Gastroesophageal sphincter (tissue), 4 donors: ENCODE data around the gene RXFP2. TPM values are rescaled to one million over a fixed set of nuclear protein-coding genes. Genes with fewer than 3 reads are reported as not detected.

ENCODE experiments used
- ATAC-seq: fragments of 150-250 bp; one replicate; pipeline ENCODE4 v1.9.1; 2016; ENCODE audit warnings: mild to moderate bottlenecking, moderate library complexity
- H3K27ac ChIP-seq, 4 donors: fragments of 200-600 bp; sonication (generic) in 3 of 4; 1 replicate in 3 of 4; 2 replicates in 1 of 4; pipeline ENCODE4 v1.5.1; 2016 to 2019
- H3K27me3 ChIP-seq: fragments of 200-600 bp; sonication (generic); one replicate; pipeline ENCODE4 v1.5.1; 2019
- H3K36me3 ChIP-seq, 2 donors: fragments of 200-600 bp; sonication (generic); one replicate each; pipeline ENCODE4 v1.5.1; 2019; ENCODE audit warnings: control low read depth in 1 of 2
- H3K4me1 ChIP-seq, 3 donors: fragments of 200-600 bp; sonication (generic); 1 replicate in 2 of 3; 2 replicates in 1 of 3; pipeline ENCODE4 v1.5.1; 2016 to 2019; ENCODE audit warnings: control low read depth in 2 of 3
- H3K4me3 ChIP-seq, 2 donors: fragments of 200-600 bp; sonication (generic); one replicate each; pipeline ENCODE4 v1.5.1; 2019; ENCODE audit warnings: mild to moderate bottlenecking in 1 of 2, moderate library complexity in 1 of 2
- H3K9me3 ChIP-seq, 3 donors: fragments of 200-600 bp; sonication (generic); one replicate each; pipeline ENCODE4 v1.5.1; 2017 to 2019; ENCODE audit warnings: control low read depth in 2 of 3
- CTCF ChIP-seq, 4 experiments: fragments of 200-600 bp in 2 of 4; fragments of 450-650 bp in 2 of 4; sonication (generic) in 1 of 4; IDR thresholded peaks; one replicate each; pipeline ENCODE4 v1.5.1; 2017 to 2019; ENCODE audit warnings: antibody characterized with exemption in 4 of 4, mild to moderate bottlenecking in 2 of 4, moderate library complexity in 2 of 4
- EP300 ChIP-seq: sonication (generic); formaldehyde crosslinking; IDR thresholded peaks from one replicate; pipeline ENCODE4 v1.6.1; 2017; ENCODE audit warnings: antibody characterized with exemption, mild to moderate bottlenecking
- POLR2A ChIP-seq, 2 donors: fragments of 450-650 bp; IDR thresholded peaks; one replicate each; pipeline ENCODE4 v1.6.1; 2017; ENCODE audit warnings: antibody characterized with exemption in 2 of 2, mild to moderate bottlenecking in 2 of 2, moderate library complexity in 1 of 2
- POLR2AphosphoS5 ChIP-seq: sonication (generic); formaldehyde crosslinking; IDR thresholded peaks from one replicate; pipeline ENCODE4 v1.6.1; 2017; ENCODE audit warnings: antibody characterized with exemption
- WGBS, 2 donors: methylation state at CpG; one replicate each; pipeline ENCODE4 v1.1.5; 2018; ENCODE audit warnings: low coverage in 1 of 2; 5-methylcytosine and 5-hydroxymethylcytosine counted together
- total RNA-seq, 4 donors: library from RNA; depleted of rRNA; stranded (reverse); fragments of >200 nt; gene quantifications; one replicate each; pipeline ENCODE4 v1.1.0, GENCODE V29; 2016

The RXFP2 gene
- total RNA-seq, 4 donors from 2014 or later: not detected

GRCh38 chr13:31717583-31717982 lies 21.7 kb upstream of the RXFP2 start:
- H3K27ac ChIP-seq: no peak overlapping the region
- ATAC-seq: no peak
- TF ChIP-seq POLR2A (IDR thresholded peaks at IDR 0.05) (no peak), POLR2AphosphoS5 (no peak), CTCF (IDR thresholded peaks at IDR 0.05) (no peak)

GRCh38 chr13:31719214-31719613 lies 20.1 kb upstream of the RXFP2 start:
- TF ChIP-seq POLR2A (IDR thresholded peaks at IDR 0.05) (no peak), POLR2AphosphoS5 (no peak), EP300 (no peak)
- Histone ChIP-seq H3K27ac (no peak overlapping the region), H3K9me3 (no peaks in the 10 kb centered on the region), H3K4me3 (no peak overlapping the region), H3K36me3 (no peaks in the 10 kb centered on the region), H3K27me3 (peaks cover 14% of the 10 kb centered on the region), H3K4me1 (no peaks in the 10 kb centered on the region)
- 45 to 66% methylated on average over 1 to 3 of the region's 3 CpGs for WGBS, 2 donors
- ATAC-seq: no peak

More at GRCh38 chr13:31717583-31717982, 21.7 kb upstream of the RXFP2 start:
- H3K4me1 ChIP-seq: no peaks in the 10 kb centered on the region
- H3K27me3 ChIP-seq: peaks cover 10% of the 10 kb centered on the region
- H3K36me3 ChIP-seq: no peaks in the 10 kb centered on the region
- H3K9me3 ChIP-seq: peaks cover 0 to 2% (median 0%) of the 10 kb centered on the region in 3 donors
- no peak overlapping the region for H3K4me3 ChIP-seq

- no peak for ATAC-seq
- H3K27ac ChIP-seq: no peak overlapping the region
- no peaks in the 10 kb centered on the region for H3K4me1 ChIP-seq
- H3K27me3 ChIP-seq: peaks cover 28% of the 10 kb centered on the region
- WGBS, 2 donors: 6 to 18% methylated on average over 3 to 5 of the region's 5 CpGs
- H3K4me3 ChIP-seq: no peak overlapping the region
- TF ChIP-seq POLR2AphosphoS5 (no peak), POLR2A (IDR thresholded peaks at IDR 0.05) (no peak)
- H3K36me3 ChIP-seq: no peaks in the 10 kb centered on the region
- no peaks in the 10 kb centered on the region for H3K9me3 ChIP-seq
These were observed 16.7 kb upstream of the RXFP2 start for GRCh38 chr13:31722673-31723072.

- no peak for TF ChIP-seq POLR2AphosphoS5
- TF ChIP-seq POLR2A (IDR thresholded peaks at IDR 0.05): no peak
- TF ChIP-seq CTCF (IDR thresholded peaks at IDR 0.05): no peak
- TF ChIP-seq EP300: no peak
- 92 to 93% methylated on average over 2 to 4 of the region's 5 CpGs for WGBS, 2 donors
- no peaks in the 10 kb centered on the region for H3K36me3 ChIP-seq
- no peaks in the 10 kb centered on the region for H3K9me3 ChIP-seq
- no peak overlapping the region for H3K4me3 ChIP-seq
- H3K27me3 ChIP-seq: peaks cover 26% of the 10 kb centered on the region
- no peaks in the 10 kb centered on the region for H3K4me1 ChIP-seq
- ATAC-seq: no peak
- no peak overlapping the region for H3K27ac ChIP-seq
These were observed 13.5 kb upstream of the RXFP2 start for GRCh38 chr13:31725841-31726240.

- H3K4me3 ChIP-seq: no peak overlapping the region
- peaks cover 2% of the 10 kb centered on the region for H3K27me3 ChIP-seq
- no peak overlapping the region for H3K27ac ChIP-seq
- H3K9me3 ChIP-seq: no peaks in the 10 kb centered on the region
- 30 to 65% methylated on average over 6 of the region's 6 CpGs for WGBS, 2 donors
- ATAC-seq: no peak
- H3K36me3 ChIP-seq: no peaks in the 10 kb centered on the region
- TF ChIP-seq CTCF (IDR thresholded peaks at IDR 0.05) (no peak), POLR2A (IDR thresholded peaks at IDR 0.05) (no peak), POLR2AphosphoS5 (no peak), EP300 (no peak)
- H3K4me1 ChIP-seq: no peaks in the 10 kb centered on the region
These were observed 7.4 kb upstream of the RXFP2 start for GRCh38 chr13:31731921-31732320.

GRCh38 chr13:31733066-31733465 lies 6.3 kb upstream of the RXFP2 start:
- Histone ChIP-seq H3K9me3 (no peaks in the 10 kb centered on the region), H3K27me3 (no peaks in the 10 kb centered on the region), H3K36me3 (no peaks in the 10 kb centered on the region), H3K4me1 (no peaks in the 10 kb centered on the region), H3K4me3 (no peak overlapping the region), H3K27ac (no peak overlapping the region)
- 15 to 16% methylated on average over 5 of the region's 5 CpGs for WGBS, 2 donors
- ATAC-seq: no peak
- no peak for TF ChIP-seq EP300
- no peak for TF ChIP-seq POLR2AphosphoS5
- no peak for TF ChIP-seq POLR2A (IDR thresholded peaks at IDR 0.05)
